ENCODE measurements around the gene TYW3.

TYW3 gene

GRCh38 chr1:74779750-74780149 is 46.8 kb downstream of the TYW3 start:
- no peak for ATAC-seq
- TF ChIP-seq OSR1 (CRISPR knock-in tag; IDR thresholded peaks at IDR 0.05): no peak
- no peak for TF ChIP-seq CREB5 (CRISPR knock-in tag; IDR thresholded peaks at IDR 0.05; ENCODE audit: low read depth)
- no peak for TF ChIP-seq CSDC2 (CRISPR knock-in tag; IDR thresholded peaks at IDR 0.05)
- TF ChIP-seq ZC3H10 (CRISPR knock-in tag; IDR thresholded peaks at IDR 0.05): no peak
- TF ChIP-seq PPARA (CRISPR knock-in tag; IDR thresholded peaks at IDR 0.05; ENCODE audit: borderline replicate concordance): no peak

GRCh38 chr1:74780594-74780993 is 47.6 kb downstream of the TYW3 start:
- TF ChIP-seq GLIS3 (CRISPR knock-in tag; IDR thresholded peaks at IDR 0.05) (no peak), CSRNP3 (CRISPR knock-in tag; IDR thresholded peaks at IDR 0.05) (no peak), PPARA (CRISPR knock-in tag; IDR thresholded peaks at IDR 0.05; ENCODE audit: borderline replicate concordance) (no peak), SNAI2 (CRISPR knock-in tag; IDR thresholded peaks at IDR 0.05) (no peak), TOX (CRISPR knock-in tag; IDR thresholded peaks at IDR 0.05; ENCODE audit: borderline replicate concordance) (no peak), ISL1 (CRISPR knock-in tag; IDR thresholded peaks at IDR 0.05) (no peak)
- ATAC-seq: no peak

GRCh38 chr1:74785944-74786343 is 53.0 kb downstream of the TYW3 start:
- TF ChIP-seq ISL1 (CRISPR knock-in tag; IDR thresholded peaks at IDR 0.05) (no peak), CSRNP3 (CRISPR knock-in tag; IDR thresholded peaks at IDR 0.05) (no peak), ZNF8 (CRISPR knock-in tag; IDR thresholded peaks at IDR 0.05) (no peak), ZNF565 (CRISPR knock-in tag; conservative IDR thresholded peaks at IDR 0.05; ENCODE audit: low read depth) (no peak), ZNF70 (CRISPR knock-in tag; IDR thresholded peaks at IDR 0.05) (no peak), TSHZ2 (CRISPR knock-in tag; IDR thresholded peaks at IDR 0.05) (no peak), ZFP3 (CRISPR knock-in tag; IDR thresholded peaks at IDR 0.05) (no peak), TOX (CRISPR knock-in tag; IDR thresholded peaks at IDR 0.05; ENCODE audit: borderline replicate concordance) (no peak), GLIS3 (CRISPR knock-in tag; IDR thresholded peaks at IDR 0.05) (no peak), CSDC2 (CRISPR knock-in tag; IDR thresholded peaks at IDR 0.05) (no peak), ZFP30 (CRISPR knock-in tag; IDR thresholded peaks at IDR 0.05) (no peak), RARB (CRISPR knock-in tag; IDR thresholded peaks at IDR 0.05) (no peak)
- ATAC-seq: no peak

- peak; percentile 40; the same call in 1 of the 3 replicates for ATAC-seq
- TF ChIP-seq OSR1 (CRISPR knock-in tag; IDR thresholded peaks at IDR 0.05) (no peak), PATZ1 (CRISPR knock-in tag; IDR thresholded peaks at IDR 0.05; ENCODE audit: borderline replicate concordance) (no peak), BACH2 (CRISPR knock-in tag; IDR thresholded peaks at IDR 0.05; ENCODE audit: borderline replicate concordance) (no peak), ARNTL (CRISPR knock-in tag; IDR thresholded peaks at IDR 0.05; ENCODE audit: borderline replicate concordance, low read depth) (no peak), CSRNP3 (CRISPR knock-in tag; IDR thresholded peaks at IDR 0.05) (no peak), ZNF8 (CRISPR knock-in tag; IDR thresholded peaks at IDR 0.05) (no peak), ZNF70 (CRISPR knock-in tag; IDR thresholded peaks at IDR 0.05) (no peak), ZFP3 (CRISPR knock-in tag; IDR thresholded peaks at IDR 0.05) (no peak), ESRRG (CRISPR knock-in tag; IDR thresholded peaks at IDR 0.05) (no peak), TCF4 (CRISPR knock-in tag; IDR thresholded peaks at IDR 0.05; ENCODE audit: borderline replicate concordance) (no peak), ZFP30 (CRISPR knock-in tag; IDR thresholded peaks at IDR 0.05) (no peak), ISL1 (CRISPR knock-in tag; IDR thresholded peaks at IDR 0.05) (no peak), SNAI2 (CRISPR knock-in tag; IDR thresholded peaks at IDR 0.05) (no peak)
These were observed 57.5 kb downstream of the TYW3 start for GRCh38 chr1:74790453-74790852.

All from SK-N-SH treated with all-trans-retinoic acid at 6 μM for 48 hours (cell line).